ENCODE data around the gene ARMC3. TPM values are rescaled to one million over a fixed set of nuclear protein-coding genes. Genes with fewer than 3 reads are reported as not detected.

The ARMC3 gene
- total and polyA plus RNA-seq, 9 of the 15 experiments (the other 6 are each of a cell fraction or from before 2014, with no cell fraction given) = 0.33 to 1.1 (median 0.62) TPM

- no peaks in the 10 kb centered on the region for H3K36me3 ChIP-seq (ENCODE audit: control insufficient read depth, insufficient read depth, low read length)
- POLR2A ChIA-PET = interaction anchor here (0.7 to 1.4 kb wide), 2 partner anchors 15 to 22 kb away, joined by 4 to 7 read pairs; partner anchors contain the start of gene ARMC3
- H3K9me3 ChIP-seq (replicated peaks; ENCODE audit: control insufficient read depth, insufficient read depth, low read depth, low read length) = no peaks in the 10 kb centered on the region; the same call in 1 of the 2 replicates
- FAIRE-seq = no peak
- no peak for DNase-seq (ENCODE audit: extremely low read depth in 1 of 4, low spot score in 3 of 4)
- ATAC-seq = no peak
- H3K27me3 ChIP-seq (ENCODE audit: control insufficient read depth in 2 of 2, insufficient read depth in 2 of 2, low read length in 2 of 2) = no peaks in the 10 kb centered on the region
- in situ Hi-C loops (cut with MboI) = no loop called here
- no peaks in the 10 kb centered on the region for H3K9me1 ChIP-seq (ENCODE audit: control insufficient read depth, insufficient read depth, low read length)
- no peaks in the 10 kb centered on the region for H4K20me1 ChIP-seq (replicated peaks; ENCODE audit: control insufficient read depth, insufficient read depth, low read length)
- WGBS (ENCODE audit: insufficient coverage, low coverage, missing lambda C conversion rate) = 37% methylated on average over 5 of the region's 5 CpGs
- H3K4me2 ChIP-seq (ENCODE audit: insufficient read depth, low read length) = no peak overlapping the region
- no peaks in the 10 kb centered on the region for H3K79me2 ChIP-seq (ENCODE audit: control insufficient read depth, insufficient read depth, low read length)
- CTCF ChIA-PET (ENCODE audit: low intra/inter-chr PET ratio) = no interaction called here
- TF ChIP-seq KAT8 (IDR thresholded peaks at IDR 0.05; ENCODE audit: low read depth) = no peak
- TF ChIP-seq ZNF263 (CRISPR knock-in tag; IDR thresholded peaks at IDR 0.05; ENCODE audit: borderline replicate concordance) = no peak
- no peak for TF ChIP-seq FOS (IDR thresholded peaks at IDR 0.05; ENCODE audit: extremely low read depth, insufficient read length)
- no peak for TF ChIP-seq PHF20 (IDR thresholded peaks at IDR 0.05; ENCODE audit: partially characterized antibody)
- TF ChIP-seq POLR2AphosphoS2 (IDR thresholded peaks at IDR 0.05; ENCODE audit: low read length) = no peak
- no peak for TF ChIP-seq CREB5 (CRISPR knock-in tag; IDR thresholded peaks at IDR 0.05)
- TF ChIP-seq ZFP91 (CRISPR knock-in tag; IDR thresholded peaks at IDR 0.05) = no peak
- no peak for TF ChIP-seq ZNF174 (CRISPR knock-in tag; IDR thresholded peaks at IDR 0.05)
- no peak for TF ChIP-seq MCM5 (IDR thresholded peaks at IDR 0.05; ENCODE audit: low read depth)
- no peak for TF ChIP-seq POLR2B (IDR thresholded peaks at IDR 0.05; ENCODE audit: low read depth, partially characterized antibody)
- no TSS peak for BruUV-seq (replicated peaks)
- no peak overlapping the region for H3K9ac ChIP-seq (ENCODE audit: insufficient read depth in 1 of 2, low read depth in 2 of 2, low read length in 2 of 2)
- no peaks in the 10 kb centered on the region; a peak in 1 of 5 replicates for H3K4me1 ChIP-seq (replicated peaks in 1 of 2; ENCODE audit: control insufficient read depth in 2 of 2, insufficient read depth in 2 of 2, low read length in 2 of 2)
- no peak overlapping the region for H3K4me3 ChIP-seq
- peak overlapping the region; percentile 24; the same call in 1 of the 3 replicates for H3K27ac ChIP-seq (ENCODE audit: extremely low read depth, low read depth, low read length)
- intact Hi-C loops (cut with micrococcal nuclease) = no loop called here
- peak overlapping the region; percentile 53 for H2AFZ ChIP-seq (ENCODE audit: low read depth, low read length)
Observed at GRCh38 chr10:22912763-22913384, 15.0 kb upstream of the ARMC3 start.

Data from K562 (cell line).